ENCODE measurements around the gene MBD3L2.
A peak's percentile ranks its signal among the peaks of the same experiment; 100 is the strongest.
"Not testable (repeated sequence)": the region's sequence is repeated elsewhere in the genome, so short reads cannot be mapped to it uniquely, and the experiment has no call there.

The MBD3L2 gene

GRCh38 chr19:7049021-7049420 is at the start of gene MBD3L2:
Gene MBD3L2 (plus strand): TSS chr19:7049321. CDS start chr19:7049374, 53 bp downstream.
- H3K36me3 Mint-ChIP-seq; DNase-seq (ENCODE audit: low spot score in 2 of 2); H3K4me3 Mint-ChIP-seq; H3K4me1 Mint-ChIP-seq; ATAC-seq; H3K9me3 Mint-ChIP-seq; H3K27ac Mint-ChIP-seq: not testable (repeated sequence)

GRCh38 chr19:6999933-7000332 is 49.2 kb upstream of the MBD3L2 start:
- no peak for ATAC-seq
- Mint-ChIP-seq H3K27ac (no peak overlapping the region), H3K4me3 (no peak overlapping the region), H3K4me1 (peaks cover 11% of the 10 kb centered on the region), H3K36me3 (peaks cover 13% of the 10 kb centered on the region), H3K9me3 (peaks cover 3% of the 10 kb centered on the region)
- no peak for DNase-seq (ENCODE audit: low spot score in 2 of 2)

- ATAC-seq (no peak), DNase-seq (ENCODE audit: low spot score in 2 of 2) (no peak)
- Mint-ChIP-seq H3K4me3 (no peak overlapping the region), H3K36me3 (peaks cover 9% of the 10 kb centered on the region), H3K27ac (no peak overlapping the region), H3K9me3 (no peaks in the 10 kb centered on the region), H3K4me1 (peaks cover 7% of the 10 kb centered on the region)
Observed at GRCh38 chr19:7000333-7000732, 48.8 kb upstream of the MBD3L2 start.

- ATAC-seq (no peak), DNase-seq (ENCODE audit: low spot score in 2 of 2) (no peak)
- Mint-ChIP-seq H3K36me3 (peaks cover 4% of the 10 kb centered on the region), H3K4me1 (peaks cover 4% of the 10 kb centered on the region), H3K9me3 (no peaks in the 10 kb centered on the region), H3K27ac (no peak overlapping the region), H3K4me3 (no peak overlapping the region)
Observed at GRCh38 chr19:7000816-7001215, 48.3 kb upstream of the MBD3L2 start.

- ATAC-seq (peak; percentile 61), DNase-seq (ENCODE audit: low spot score in 2 of 2) (no peak)
- peaks cover 25% of the 10 kb centered on the region for H3K4me1 Mint-ChIP-seq
- no peak overlapping the region for H3K4me3 Mint-ChIP-seq
- no peak overlapping the region for H3K27ac Mint-ChIP-seq
- no peaks in the 10 kb centered on the region for H3K36me3 Mint-ChIP-seq
- no peaks in the 10 kb centered on the region for H3K9me3 Mint-ChIP-seq
Observed at GRCh38 chr19:7004313-7004931, 44.7 kb upstream of the MBD3L2 start.

- Mint-ChIP-seq H3K36me3 (no peaks in the 10 kb centered on the region), H3K9me3 (no peaks in the 10 kb centered on the region), H3K4me1 (peaks cover 38% of the 10 kb centered on the region), H3K4me3 (no peak overlapping the region), H3K27ac (no peak overlapping the region)
- DNase-seq (ENCODE audit: low spot score in 2 of 2): no peak
- no peak for ATAC-seq
Observed at GRCh38 chr19:7006135-7006704, 42.9 kb upstream of the MBD3L2 start.

- Mint-ChIP-seq H3K27ac (no peak overlapping the region), H3K9me3 (no peaks in the 10 kb centered on the region), H3K4me1 (peaks cover 42% of the 10 kb centered on the region), H3K36me3 (no peaks in the 10 kb centered on the region), H3K4me3 (no peak overlapping the region)
- ATAC-seq (no peak), DNase-seq (ENCODE audit: low spot score in 2 of 2) (peak in 1 of 2 donors; percentile 36)
Observed at GRCh38 chr19:7007859-7008258, 41.3 kb upstream of the MBD3L2 start.

- Mint-ChIP-seq H3K9me3 (no peaks in the 10 kb centered on the region), H3K4me1 (peaks cover 46% of the 10 kb centered on the region), H3K36me3 (no peaks in the 10 kb centered on the region), H3K4me3 (peak overlapping the region; percentile 16), H3K27ac (peak overlapping the region; percentile 44)
- ATAC-seq (peak; percentile 93), DNase-seq (ENCODE audit: low spot score in 2 of 2) (peak in 1 of 2 donors; percentile 49)
Observed at GRCh38 chr19:7010722-7011593, 38.2 kb upstream of the MBD3L2 start.

GRCh38 chr19:7013678-7014077 is 35.4 kb upstream of the MBD3L2 start:
- ATAC-seq: peak; percentile 86
- H3K4me3 Mint-ChIP-seq: no peak overlapping the region
- DNase-seq (ENCODE audit: low spot score in 2 of 2): peak in 1 of 2 donors; percentile 45
- peak overlapping the region; percentile 51 for H3K27ac Mint-ChIP-seq
- H3K4me1 Mint-ChIP-seq: peaks cover 32% of the 10 kb centered on the region
- H3K9me3 Mint-ChIP-seq: no peaks in the 10 kb centered on the region
- H3K36me3 Mint-ChIP-seq: no peaks in the 10 kb centered on the region

- ATAC-seq (no peak), DNase-seq (ENCODE audit: low spot score in 2 of 2) (peak in 1 of 2 donors; percentile 20)
- H3K9me3 Mint-ChIP-seq: no peaks in the 10 kb centered on the region
Observed at GRCh38 chr19:7018828-7019227, 30.3 kb upstream of the MBD3L2 start.

GRCh38 chr19:7021331-7021730 is 27.8 kb upstream of the MBD3L2 start, which contains the start of gene MBD3L2B:
Gene MBD3L2B (minus strand): TSS chr19:7021431. CDS start chr19:7021397, 34 bp downstream.
- not testable (repeated sequence) for H3K27ac Mint-ChIP-seq; DNase-seq (ENCODE audit: low spot score in 2 of 2); ATAC-seq; H3K36me3 Mint-ChIP-seq; H3K4me3 Mint-ChIP-seq; H3K4me1 Mint-ChIP-seq; H3K9me3 Mint-ChIP-seq

More at GRCh38 chr19:7018828-7019227, 30.3 kb upstream of the MBD3L2 start:
- no peaks in the 10 kb centered on the region for H3K36me3 Mint-ChIP-seq
- no peak overlapping the region for H3K27ac Mint-ChIP-seq
- no peak overlapping the region for H3K4me3 Mint-ChIP-seq
- H3K4me1 Mint-ChIP-seq: peaks cover 3% of the 10 kb centered on the region

- H3K4me1 Mint-ChIP-seq; DNase-seq (ENCODE audit: low spot score in 2 of 2); H3K9me3 Mint-ChIP-seq; H3K27ac Mint-ChIP-seq; H3K36me3 Mint-ChIP-seq; H3K4me3 Mint-ChIP-seq; ATAC-seq: not testable (repeated sequence)
Observed at GRCh38 chr19:7028790-7029189, 20.3 kb upstream of the MBD3L2 start.

- H3K27ac Mint-ChIP-seq; DNase-seq (ENCODE audit: low spot score in 2 of 2); H3K9me3 Mint-ChIP-seq; H3K4me1 Mint-ChIP-seq; H3K36me3 Mint-ChIP-seq; ATAC-seq; H3K4me3 Mint-ChIP-seq: not testable (repeated sequence)
Observed at GRCh38 chr19:7030278-7030677, 18.8 kb upstream of the MBD3L2 start, which contains the start of gene MBD3L5. Gene MBD3L5 (plus strand): TSS chr19:7030578. CDS start chr19:7030612, 34 bp downstream.

- ATAC-seq; H3K27ac Mint-ChIP-seq; DNase-seq (ENCODE audit: low spot score in 2 of 2); H3K4me3 Mint-ChIP-seq; H3K4me1 Mint-ChIP-seq; H3K9me3 Mint-ChIP-seq; H3K36me3 Mint-ChIP-seq: not testable (repeated sequence)
Observed at GRCh38 chr19:7040079-7040478, 9.0 kb upstream of the MBD3L2 start, which contains the start of gene MBD3L4. Gene MBD3L4 (minus strand): TSS chr19:7040179. CDS start chr19:7040144, 35 bp downstream.

- ATAC-seq; DNase-seq (ENCODE audit: low spot score in 2 of 2); H3K4me3 Mint-ChIP-seq; H3K36me3 Mint-ChIP-seq; H3K27ac Mint-ChIP-seq; H3K9me3 Mint-ChIP-seq; H3K4me1 Mint-ChIP-seq: not testable (repeated sequence)
Observed at GRCh38 chr19:7041563-7041962, 7.6 kb upstream of the MBD3L2 start.
